Stomach (tissue), 9 donors: ENCODE data around the gene F11. TPM values are rescaled to one million over a fixed set of nuclear protein-coding genes. Genes with fewer than 3 reads are reported as not detected.
"Not testable (repeated sequence)": the region's sequence is repeated elsewhere in the genome, so short reads cannot be mapped to it uniquely, and the experiment has no call there.

Experiments used
- DNase-seq, 2 donors: peaks; one replicate each; pipeline versions ENCODE4 v3.0.0 to v3.0.0-alpha.2; 2013 to 2019
- H3K27ac ChIP-seq, 5 donors: fragments of 200-600 bp in 4 of 5; sonication (generic) in 4 of 5; one replicate each; pipeline ENCODE4 v1.5.1; 2013 to 2019; ENCODE audit warnings: mild to moderate bottlenecking in 1 of 5, moderate library complexity in 1 of 5
- H3K27me3 ChIP-seq, 3 donors: fragments of 200-600 bp; sonication (generic); one replicate each; pipeline ENCODE4 v1.5.1; 2017 to 2019; ENCODE audit warnings: mixed run types in 1 of 3
- H3K36me3 ChIP-seq, 4 donors: fragments of 200-600 bp; sonication (generic); 1 replicate in 3 of 4; 2 replicates in 1 of 4; pipeline ENCODE4 v1.5.1; 2016 to 2019
- H3K4me1 ChIP-seq, 4 donors: fragments of 200-600 bp; sonication (generic); one replicate each; pipeline ENCODE4 v1.5.1; 2016 to 2019
- H3K4me3 ChIP-seq, 4 donors: fragments of 200-600 bp; sonication (generic) in 3 of 4; one replicate each; pipeline ENCODE4 v1.5.1; 2016 to 2019; ENCODE audit warnings: mild to moderate bottlenecking in 1 of 4
- H3K9me3 ChIP-seq, 4 donors: fragments of 200-600 bp; sonication (generic); one replicate each; pipeline ENCODE4 v1.5.1; 2016 to 2019
- CTCF ChIP-seq, 7 experiments: fragments of 450-650 bp in 4 of 7; fragments of 200-600 bp in 3 of 7; sonication (generic) in 3 of 7; IDR thresholded peaks; one replicate each; pipeline ENCODE4 v1.5.1; 2016 to 2019; ENCODE audit warnings: antibody characterized with exemption in 7 of 7, control low read depth in 2 of 7, mild to moderate bottlenecking in 1 of 7
- EP300 ChIP-seq: sonication (generic); formaldehyde crosslinking; IDR thresholded peaks from one replicate; pipeline ENCODE4 v1.6.1; 2017; ENCODE audit warnings: antibody characterized with exemption
- POLR2A ChIP-seq, 4 donors: fragments of 450-650 bp; IDR thresholded peaks; one replicate each; pipeline ENCODE4 v1.6.1; 2016; ENCODE audit warnings: antibody characterized with exemption in 4 of 4, control low read depth in 2 of 4, mild to moderate bottlenecking in 1 of 4, moderate library complexity in 1 of 4
- POLR2AphosphoS5 ChIP-seq, 3 donors: sonication (generic); formaldehyde crosslinking; IDR thresholded peaks; one replicate each; pipeline ENCODE4 v1.6.1; 2016; ENCODE audit warnings: antibody characterized with exemption in 3 of 3
- WGBS, 5 donors: extraction: QIAGEN DNeasy Blood & Tissue Kit in 3 of 5; methylation state at CpG; one replicate each; pipeline versions ENCODE4 v1.1.5 to v1.1.7; 2013 to 2018; 5-methylcytosine and 5-hydroxymethylcytosine counted together
- intact Hi-C: fragments of 100-400 bp; cut with DNase I; formaldehyde crosslinking; loops from one replicate; pipeline ENCODE4 v1.15.1; 2023; ENCODE audit warnings: low total_unique reads
- polyA plus RNA-seq, 3 donors: library from polyadenylated mRNA; stranded (reverse); fragments of 200-250 nt; gene quantifications; one replicate each; pipeline ENCODE4 v1.2.3, GENCODE V29; 2013
- total RNA-seq, 5 donors: library from RNA; depleted of rRNA; stranded (reverse); fragments of >200 nt; gene quantifications; one replicate each; pipeline versions ENCODE4 v1.1.0 to v1.2.3, GENCODE V29; 2014 to 2016
- donor health status: healthy with polysubstance abuse.
- donor health status: Bipolar disorder and iron deficiency.
- donor health status: healthy.

Gene F11
- total and polyA plus RNA-seq, 8 donors, result 0.18 TPM; not detected in 7

- WGBS, 5 donors, result 58 to 72% (median 66%) methylated on average over 12 of the region's 12 CpGs
These were observed 5.2 kb upstream of the F11 start for GRCh38 chr4:186260504-186261448.

GRCh38 chr4:186264660-186265059 is 1.3 kb upstream of the F11 start:
- WGBS, 5 donors, result 83 to 94% (median 92%) methylated on average over 7 of the region's 7 CpGs
- H3K27me3 ChIP-seq, result no peaks in the 10 kb centered on the region
- H3K36me3 ChIP-seq, result no peaks in the 10 kb centered on the region
- intact Hi-C loops, result no loop called here
- TF ChIP-seq POLR2A (IDR thresholded peaks at IDR 0.05) (no peak), EP300 (no peak), CTCF (IDR thresholded peaks at IDR 0.05) (no peak), POLR2AphosphoS5 (IDR thresholded peaks at IDR 0.05) (no peak)
- H3K4me1 ChIP-seq, result peaks cover 0 to 10% (median 0%) of the 10 kb centered on the region in 4 donors
- H3K4me3 ChIP-seq, result no peak overlapping the region
- no peak overlapping the region for H3K27ac ChIP-seq
- DNase-seq, result no peak
- H3K9me3 ChIP-seq, result no peaks in the 10 kb centered on the region

More at GRCh38 chr4:186260504-186261448, 5.2 kb upstream of the F11 start:
- H3K4me3 ChIP-seq, result no peak overlapping the region
- H3K27ac ChIP-seq, result no peak overlapping the region
- no peaks in the 10 kb centered on the region for H3K9me3 ChIP-seq
- TF ChIP-seq POLR2AphosphoS5 (IDR thresholded peaks at IDR 0.05) (no peak), POLR2A (IDR thresholded peaks at IDR 0.05) (no peak), EP300 (no peak), CTCF (IDR thresholded peaks at IDR 0.05) (no peak)
- no peaks in the 10 kb centered on the region for H3K27me3 ChIP-seq
- H3K4me1 ChIP-seq, result no peaks in the 10 kb centered on the region
- intact Hi-C loops, result no loop called here
- peaks cover 0 to 10% (median 0%) of the 10 kb centered on the region in 4 donors for H3K36me3 ChIP-seq
- DNase-seq, result peak in 1 of 2 donors; percentile 68

GRCh38 chr4:186265250-186265649 is 739 bp upstream of the F11 start:
- peaks cover 0 to 10% (median 0%) of the 10 kb centered on the region in 4 donors for H3K4me1 ChIP-seq
- H3K36me3 ChIP-seq, H3K27me3 ChIP-seq, H3K4me3 ChIP-seq, H3K9me3 ChIP-seq, intact Hi-C loops, H3K27ac ChIP-seq, DNase-seq: not testable (repeated sequence)
- 91 to 97% (median 94%) methylated on average over 11 of the region's 11 CpGs for WGBS, 5 donors

GRCh38 chr4:186266729-186267456 is 904 bp downstream of the F11 start:
- H3K27ac ChIP-seq, result no peak overlapping the region
- DNase-seq, result peak in 1 of 2 donors; percentile 63

More at GRCh38 chr4:186266729-186267456, 904 bp downstream of the F11 start:
- H3K36me3 ChIP-seq, result no peaks in the 10 kb centered on the region
- H3K27me3 ChIP-seq, result no peaks in the 10 kb centered on the region
- peaks cover 0 to 10% (median 0%) of the 10 kb centered on the region in 4 donors for H3K4me1 ChIP-seq
- intact Hi-C loops, result no loop called here
- 10 to 23% (median 17%) methylated on average over 8 of the region's 8 CpGs for WGBS, 5 donors
- H3K9me3 ChIP-seq, result no peaks in the 10 kb centered on the region
- TF ChIP-seq EP300 (no peak), POLR2AphosphoS5 (IDR thresholded peaks at IDR 0.05) (no peak), POLR2A (IDR thresholded peaks at IDR 0.05) (no peak), CTCF (IDR thresholded peaks at IDR 0.05) (no peak)
- no peak overlapping the region for H3K4me3 ChIP-seq
